Trophoblast cell (in vitro differentiated cells and primary cell): ENCODE measurements around the gene VCP.

ENCODE experiments used
- DNase-seq, 2 donors: peaks; one replicate each; pipeline ENCODE4 v3.0.0-alpha.2; 2016
- H2AFZ ChIP-seq: 2 replicates; pipeline ENCODE4 v1.6.1; 2013; ENCODE audit warnings: low read length, moderate library complexity, mild to moderate bottlenecking; ENCODE audit not compliant: insufficient read depth, poor library complexity
- H2AK5ac ChIP-seq: 2 replicates; pipeline ENCODE4 v1.6.1; 2013; ENCODE audit warnings: mild to moderate bottlenecking, low read length
- H2BK120ac ChIP-seq: 2 replicates; pipeline ENCODE4 v1.6.1; 2013; ENCODE audit warnings: low read length, mild to moderate bottlenecking, moderate library complexity; ENCODE audit not compliant: insufficient read depth, poor library complexity
- H2BK12ac ChIP-seq: 2 replicates; pipeline ENCODE4 v1.6.1; 2013; ENCODE audit warnings: mild to moderate bottlenecking, low read length, moderate library complexity
- H2BK5ac ChIP-seq: 2 replicates; pipeline ENCODE4 v1.6.1; 2013; ENCODE audit warnings: low read length, low read depth, moderate library complexity, mild to moderate bottlenecking; ENCODE audit not compliant: poor library complexity
- H3K14ac ChIP-seq: 2 replicates; pipeline ENCODE4 v1.6.1; 2013; ENCODE audit warnings: mild to moderate bottlenecking, low read length
- H3K18ac ChIP-seq: 2 replicates; pipeline ENCODE4 v1.6.1; 2013; ENCODE audit warnings: mild to moderate bottlenecking, low read length
- H3K23ac ChIP-seq: 2 replicates; pipeline ENCODE4 v1.6.1; 2013; ENCODE audit warnings: low read length
- H3K27ac ChIP-seq: 2 replicates; pipeline ENCODE4 v1.5.1; 2013; ENCODE audit warnings: low read depth, mild to moderate bottlenecking, inconsistent platforms, low read length, moderate library complexity
- H3K27me3 ChIP-seq: 2 replicates; pipeline ENCODE4 v1.6.1; 2013; ENCODE audit warnings: inconsistent platforms, mild to moderate bottlenecking, low read length, moderate library complexity; ENCODE audit not compliant: insufficient read depth
- H3K36me3 ChIP-seq, 2 experiments: 1 replicate in 1 of 2; 2 replicates in 1 of 2; pipeline ENCODE4 v1.6.1; 2013; ENCODE audit warnings: low read length in 2 of 2, mild to moderate bottlenecking in 2 of 2, moderate library complexity in 1 of 2; ENCODE audit not compliant: insufficient read depth in 2 of 2, control insufficient read depth in 1 of 2
- H3K4ac ChIP-seq: 2 replicates; pipeline ENCODE4 v1.6.1; 2013; ENCODE audit warnings: low read depth, mild to moderate bottlenecking, low read length, moderate library complexity
- H3K4me1 ChIP-seq, 2 experiments: 1 replicate in 1 of 2; 2 replicates in 1 of 2; pipeline ENCODE4 v1.6.1; 2013; ENCODE audit warnings: low read length in 2 of 2, mild to moderate bottlenecking in 2 of 2, moderate library complexity in 1 of 2; ENCODE audit not compliant: insufficient read depth in 2 of 2, control insufficient read depth in 1 of 2
- H3K4me2 ChIP-seq: 2 replicates; pipeline ENCODE4 v1.6.1; 2013; ENCODE audit warnings: inconsistent platforms, mild to moderate bottlenecking, low read length, moderate library complexity
- H3K4me3 ChIP-seq: 2 replicates; pipeline ENCODE4 v1.5.1; 2013; ENCODE audit warnings: mild to moderate bottlenecking, low read depth, low read length, inconsistent platforms
- H3K79me1 ChIP-seq: one replicate; pipeline ENCODE4 v1.6.1; 2013; ENCODE audit warnings: low read length
- H3K79me2 ChIP-seq: 2 replicates; pipeline ENCODE4 v1.6.1; 2013; ENCODE audit warnings: low read length, mild to moderate bottlenecking; ENCODE audit not compliant: control insufficient read depth, insufficient read depth, poor library complexity
- H3K9ac ChIP-seq: 2 replicates; pipeline ENCODE4 v1.6.1; 2013; ENCODE audit warnings: mild to moderate bottlenecking, low read length
- H3K9me3 ChIP-seq: 2 replicates; pipeline ENCODE4 v1.6.1; 2013; ENCODE audit warnings: low read depth, mild to moderate bottlenecking, control low read depth, inconsistent platforms, low read length; ENCODE audit not compliant: insufficient read depth
- H4K12ac ChIP-seq: 2 replicates; pipeline ENCODE4 v1.6.1; 2013; ENCODE audit warnings: low read depth, mild to moderate bottlenecking, low read length, moderate library complexity
- H4K8ac ChIP-seq: 2 replicates; pipeline ENCODE4 v1.6.1; 2013; ENCODE audit warnings: low read depth, mild to moderate bottlenecking, low read length, moderate library complexity
- H4K91ac ChIP-seq: one replicate; pipeline ENCODE4 v1.6.1; 2013; ENCODE audit warnings: low read depth, mild to moderate bottlenecking, low read length, moderate library complexity
- WGBS: extraction: QIAGEN DNeasy Blood & Tissue Kit; methylation state at CpG from one replicate; pipeline ENCODE4 v1.1.7; 2013; ENCODE audit warnings: missing lambda C conversion rate; ENCODE audit not compliant: insufficient read length, insufficient coverage; ENCODE audit errors: extremely low coverage; 5-methylcytosine and 5-hydroxymethylcytosine counted together

VCP gene

DNA sequence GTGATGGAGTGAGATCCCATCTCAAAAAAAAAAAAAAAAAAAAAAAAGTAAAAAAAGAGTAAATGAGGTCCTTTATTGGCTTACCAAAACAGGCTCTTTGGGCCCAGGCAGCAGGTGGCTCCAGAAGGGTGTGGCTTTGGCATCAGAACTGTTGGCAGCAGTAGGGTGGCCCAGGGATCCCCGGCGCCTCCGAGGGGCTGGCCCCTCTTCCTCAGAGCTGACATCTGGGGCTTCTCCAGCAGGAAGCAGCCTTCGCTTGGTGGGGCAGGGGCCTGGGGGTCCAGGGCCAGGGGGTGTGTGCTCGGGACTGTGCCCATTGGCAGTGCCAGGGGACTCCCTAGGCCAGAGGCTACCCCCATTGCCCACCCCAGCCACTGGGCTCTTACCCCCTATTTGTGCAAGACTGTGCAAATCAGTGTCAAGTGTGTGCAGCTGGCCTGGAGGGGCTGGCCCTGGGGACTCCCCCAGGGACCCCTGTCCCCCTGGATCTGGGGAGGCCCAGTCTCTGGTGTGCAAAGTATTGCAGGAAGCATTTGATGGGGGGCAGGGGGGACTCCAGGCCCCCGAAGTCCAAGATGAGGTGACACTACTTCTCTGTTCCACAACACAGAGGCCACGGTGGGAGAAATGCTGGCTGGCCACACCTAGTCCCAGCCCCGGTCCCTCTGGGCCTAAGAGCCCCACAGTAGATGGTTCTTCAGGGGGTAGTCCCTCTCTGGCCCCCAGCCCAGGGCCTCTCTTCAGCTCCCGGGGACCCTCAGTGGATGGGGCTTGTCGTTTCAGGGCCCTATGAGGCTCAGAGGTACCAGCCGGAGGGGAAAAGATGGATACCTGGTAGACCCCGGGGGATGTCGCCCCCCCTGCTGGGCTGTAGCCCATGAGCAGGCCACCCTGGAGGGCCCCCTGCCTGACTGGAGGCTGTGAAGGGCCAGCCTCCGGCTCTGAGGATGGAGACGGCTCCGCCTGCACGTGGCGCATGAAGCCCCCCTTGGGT lies 35.2 kb upstream of the VCP start:
- Histone ChIP-seq H3K4ac (no peak overlapping the region), H3K27ac (no peak overlapping the region), H4K91ac (no peak overlapping the region), H2BK12ac (no peak overlapping the region), H3K79me2 (peaks cover 8% of the 10 kb centered on the region), H3K27me3 (no peaks in the 10 kb centered on the region), H3K79me1 (peaks cover 11% of the 10 kb centered on the region), H2BK5ac (no peak overlapping the region), H3K9me3 (no peaks in the 10 kb centered on the region), H2BK120ac (no peak overlapping the region), H3K4me3 (no peak overlapping the region), H3K18ac (no peak overlapping the region), H4K12ac (no peak overlapping the region), H4K8ac (no peak overlapping the region), H3K36me3 (peaks cover 43 to 44% of the 10 kb centered on the region in 2 experiments), H3K9ac (no peak overlapping the region), H3K23ac (no peak overlapping the region), H3K4me2 (no peak overlapping the region), H3K4me1 (peaks cover 16 to 17% of the 10 kb centered on the region in 2 experiments), H2AK5ac (no peak overlapping the region), H3K14ac (no peak overlapping the region), H2AFZ (no peak overlapping the region)
- DNase-seq: no peak
- no CpG with 5 or more reads among the region's 18 CpGs for WGBS

DNA sequence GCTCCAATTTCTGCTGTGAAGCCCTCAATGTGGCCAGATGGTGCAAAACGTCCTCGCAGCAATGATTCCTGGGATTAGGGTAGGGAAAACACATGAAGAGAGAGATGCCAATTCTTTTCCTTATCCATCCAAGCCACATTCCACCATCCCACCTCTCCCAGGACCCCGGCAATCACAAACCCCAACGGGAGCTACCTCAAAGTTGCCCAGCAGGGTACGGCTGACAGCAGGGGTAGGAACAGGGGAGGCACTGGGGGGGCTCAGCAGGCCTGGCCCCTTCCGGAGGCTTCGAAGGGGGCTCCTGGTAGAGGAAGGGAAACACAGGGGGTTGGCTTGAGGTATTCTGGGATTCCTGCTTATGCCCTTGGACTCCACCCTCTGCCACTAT lies 33.9 kb upstream of the VCP start:
- Histone ChIP-seq H2AFZ (no peak overlapping the region), H3K79me1 (peaks cover 10% of the 10 kb centered on the region)

DNA sequence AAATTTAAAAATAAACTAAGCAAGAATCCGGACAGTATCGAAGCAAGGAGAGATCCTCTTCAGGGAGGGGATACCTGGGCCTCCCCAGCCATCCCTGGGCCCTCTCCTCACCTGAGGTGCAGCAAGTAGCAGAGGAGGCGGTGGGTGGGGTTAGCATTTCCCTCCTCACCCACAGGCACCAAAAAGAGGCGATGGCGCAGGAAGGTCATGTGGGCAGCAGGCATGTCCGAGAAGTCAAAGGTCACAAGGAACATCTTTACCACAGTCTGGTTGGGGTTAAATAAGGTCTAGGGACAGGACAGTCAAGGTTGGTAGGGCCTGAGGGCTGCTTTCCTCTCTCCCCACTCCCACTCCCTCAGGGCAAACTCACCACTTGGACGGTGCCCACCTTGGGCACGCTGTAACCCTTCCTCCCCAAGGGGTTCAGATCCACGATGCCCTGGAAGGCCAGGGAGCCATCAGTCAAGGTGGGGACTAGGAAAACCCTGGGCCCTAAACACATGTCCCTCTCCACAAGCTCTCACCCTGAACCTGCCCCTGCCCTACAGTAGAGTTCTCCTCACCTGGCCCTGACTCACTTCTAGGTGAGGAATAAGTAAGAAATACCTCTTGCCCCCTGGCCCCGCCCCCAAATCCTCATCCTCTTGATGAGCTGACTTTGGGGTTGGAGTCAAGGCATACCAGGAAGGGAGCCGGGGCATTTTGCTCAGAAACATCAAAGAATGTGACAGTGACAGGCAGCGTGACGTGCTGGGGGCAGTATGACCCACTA lies 33.3 kb upstream of the VCP start:
- H3K4me2 ChIP-seq: no peak overlapping the region
- DNase-seq: no peak
- peaks cover 5% of the 10 kb centered on the region for H3K79me1 ChIP-seq
- H3K9ac ChIP-seq: no peak overlapping the region
- H2BK12ac ChIP-seq: no peak overlapping the region
- H4K12ac ChIP-seq: no peak overlapping the region
- no peak overlapping the region for H4K8ac ChIP-seq
- no peak overlapping the region for H3K14ac ChIP-seq
- no peaks in the 10 kb centered on the region for H3K27me3 ChIP-seq
- peaks cover 14 to 20% of the 10 kb centered on the region in 2 experiments for H3K4me1 ChIP-seq
- H3K4ac ChIP-seq: no peak overlapping the region
- H3K18ac ChIP-seq: no peak overlapping the region
- H2AFZ ChIP-seq: no peak overlapping the region
- H2BK5ac ChIP-seq: no peak overlapping the region
- H3K4me3 ChIP-seq: no peak overlapping the region
- no CpG with 5 or more reads among the region's 13 CpGs for WGBS
- H3K9me3 ChIP-seq: no peaks in the 10 kb centered on the region
- H2AK5ac ChIP-seq: no peak overlapping the region
- no peak overlapping the region for H3K23ac ChIP-seq
- H4K91ac ChIP-seq: no peak overlapping the region
- no peak overlapping the region for H3K27ac ChIP-seq
- H2BK120ac ChIP-seq: no peak overlapping the region
- H3K79me2 ChIP-seq: peaks cover 5% of the 10 kb centered on the region
- peaks cover 51 to 53% of the 10 kb centered on the region in 2 experiments for H3K36me3 ChIP-seq

More for the DNA sequence above, 33.9 kb upstream of the VCP start:
- Histone ChIP-seq H2BK120ac (no peak overlapping the region), H4K12ac (no peak overlapping the region), H3K4ac (no peak overlapping the region), H3K23ac (no peak overlapping the region), H2AK5ac (no peak overlapping the region), H3K27ac (no peak overlapping the region), H3K4me1 (peaks cover 14 to 22% of the 10 kb centered on the region in 2 experiments), H3K4me2 (no peak overlapping the region), H3K14ac (no peak overlapping the region), H3K79me2 (peaks cover 10% of the 10 kb centered on the region), H2BK12ac (no peak overlapping the region), H3K27me3 (no peaks in the 10 kb centered on the region), H4K8ac (no peak overlapping the region), H3K18ac (no peak overlapping the region), H3K4me3 (no peak overlapping the region), H4K91ac (no peak overlapping the region), H3K36me3 (peaks cover 46 to 48% of the 10 kb centered on the region in 2 experiments), H3K9me3 (no peaks in the 10 kb centered on the region), H2BK5ac (no peak overlapping the region), H3K9ac (no peak overlapping the region)
- no peak for DNase-seq
- WGBS: no CpG with 5 or more reads among the region's 7 CpGs

DNA sequence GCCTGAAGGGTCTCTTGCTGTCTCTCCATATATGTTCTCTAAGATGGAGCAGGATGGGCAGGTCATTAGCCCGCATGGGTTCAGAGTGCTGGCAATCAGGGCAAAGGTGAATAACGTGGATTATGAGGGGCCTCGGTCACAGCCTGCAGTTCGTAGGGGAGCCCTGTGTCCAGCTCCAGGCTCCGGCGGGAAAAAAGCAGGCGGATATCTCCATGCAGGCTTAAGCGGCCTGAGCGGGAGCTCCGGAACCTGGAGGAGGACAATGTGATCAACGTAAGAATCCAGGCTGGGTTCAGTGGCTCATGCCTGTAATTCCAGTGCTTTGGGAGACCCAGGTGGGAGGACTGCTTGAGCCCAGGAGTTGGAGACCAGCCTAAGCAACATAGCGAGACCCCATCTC lies 32.7 kb upstream of the VCP start:
- Histone ChIP-seq H2BK5ac (no peak overlapping the region), H3K4ac (no peak overlapping the region), H3K18ac (no peak overlapping the region), H2AFZ (no peak overlapping the region), H3K4me1 (peaks cover 9 to 14% of the 10 kb centered on the region in 2 experiments), H3K14ac (no peak overlapping the region), H3K4me2 (no peak overlapping the region), H2AK5ac (no peak overlapping the region), H3K27ac (no peak overlapping the region), H4K91ac (no peak overlapping the region), H4K8ac (no peak overlapping the region), H4K12ac (no peak overlapping the region), H3K36me3 (peaks cover 56 to 59% of the 10 kb centered on the region in 2 experiments), H2BK120ac (no peak overlapping the region), H3K4me3 (no peak overlapping the region), H3K79me2 (peaks cover 5% of the 10 kb centered on the region), H3K9me3 (no peaks in the 10 kb centered on the region), H3K9ac (no peak overlapping the region), H2BK12ac (no peak overlapping the region), H3K79me1 (peaks cover 4% of the 10 kb centered on the region), H3K23ac (no peak overlapping the region), H3K27me3 (no peaks in the 10 kb centered on the region)
- no peak for DNase-seq
- no CpG with 5 or more reads among the region's 12 CpGs for WGBS
